Measurements from ENCODE around the gene PRDM4.
"Not testable (repeated sequence)": the region's sequence is repeated elsewhere in the genome, so short reads cannot be mapped to it uniquely, and the experiment has no call there.

PRDM4 gene

DNA sequence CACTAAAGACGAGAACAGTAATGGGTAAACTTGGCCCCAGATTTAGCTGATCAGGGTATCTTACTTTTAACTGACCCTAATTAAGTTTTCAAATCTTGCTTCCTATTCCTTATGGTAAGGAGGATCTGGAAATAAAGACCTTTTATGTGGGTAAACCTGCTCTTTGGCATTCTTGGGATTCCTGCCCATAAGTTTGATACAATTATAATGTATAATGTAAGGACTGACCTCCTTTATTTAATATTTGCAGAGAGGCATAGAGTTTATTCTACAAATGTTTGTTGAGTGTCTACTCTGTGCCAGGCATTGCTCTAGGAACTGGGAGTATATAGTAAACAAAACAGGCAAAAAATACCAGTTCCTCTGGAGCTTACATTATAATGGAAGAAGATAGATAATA, 4.4 kb upstream of the PRDM4 start:
- DNase-seq: no peak

DNA sequence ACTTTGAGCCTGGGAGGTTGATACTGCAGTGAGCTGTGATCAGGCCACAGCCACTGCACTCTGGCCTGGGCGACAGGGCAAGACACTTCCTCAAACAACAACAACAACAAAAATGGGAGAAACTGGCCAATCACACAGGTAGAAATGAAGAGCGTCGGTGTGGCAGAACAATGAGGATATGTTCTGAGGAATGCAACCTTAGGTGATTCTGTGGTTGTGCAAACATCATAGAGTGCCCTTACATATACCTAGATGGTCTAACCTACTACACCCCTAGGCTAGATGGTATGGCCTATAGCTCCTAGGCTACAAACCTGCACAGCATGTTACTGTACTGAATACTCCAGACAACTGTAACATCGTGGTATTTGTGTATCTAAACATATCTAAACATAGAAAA, 3.7 kb upstream of the PRDM4 start:
- no peak for DNase-seq

DNA sequence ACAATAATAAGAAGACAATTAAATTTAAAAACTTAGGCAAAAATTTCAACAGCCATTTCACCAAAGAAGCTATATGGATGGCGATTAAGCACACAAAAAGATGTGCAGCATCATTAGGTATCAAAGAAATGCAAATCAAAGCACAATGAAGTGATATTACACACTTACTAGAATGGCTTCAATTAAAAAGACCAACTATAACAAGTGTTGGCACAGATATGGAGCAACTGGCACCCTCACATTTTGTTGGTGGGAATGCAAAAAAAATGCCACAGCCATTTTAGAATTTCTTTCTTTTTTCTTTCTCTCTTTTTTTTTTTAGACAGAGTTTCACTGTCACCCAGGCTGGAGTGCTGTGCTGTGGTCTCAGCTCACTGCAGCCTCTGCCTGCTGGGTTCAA, 1.9 kb upstream of the PRDM4 start:
- DNase-seq: no peak

DNA sequence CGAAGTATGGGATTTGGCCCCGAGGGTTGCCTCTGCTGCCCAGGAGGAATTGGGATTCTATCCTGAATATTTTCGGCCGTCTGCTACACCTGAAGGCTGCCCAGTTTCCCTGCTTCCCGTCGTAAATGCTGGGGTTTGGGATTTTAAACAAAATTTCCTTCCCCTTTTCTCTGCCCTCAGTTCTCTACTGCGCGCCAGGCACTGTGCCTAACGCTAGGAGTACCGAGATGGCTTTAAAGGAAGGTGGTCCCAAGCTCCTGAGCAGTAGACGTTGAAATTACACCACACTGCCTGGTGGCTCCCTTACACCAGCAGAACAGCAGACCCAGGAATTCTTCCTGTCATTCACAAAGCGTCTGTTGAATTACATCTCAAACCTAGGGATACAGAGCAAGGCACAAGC, 566 bp upstream of the PRDM4 start:
- no peak for DNase-seq

DNA sequence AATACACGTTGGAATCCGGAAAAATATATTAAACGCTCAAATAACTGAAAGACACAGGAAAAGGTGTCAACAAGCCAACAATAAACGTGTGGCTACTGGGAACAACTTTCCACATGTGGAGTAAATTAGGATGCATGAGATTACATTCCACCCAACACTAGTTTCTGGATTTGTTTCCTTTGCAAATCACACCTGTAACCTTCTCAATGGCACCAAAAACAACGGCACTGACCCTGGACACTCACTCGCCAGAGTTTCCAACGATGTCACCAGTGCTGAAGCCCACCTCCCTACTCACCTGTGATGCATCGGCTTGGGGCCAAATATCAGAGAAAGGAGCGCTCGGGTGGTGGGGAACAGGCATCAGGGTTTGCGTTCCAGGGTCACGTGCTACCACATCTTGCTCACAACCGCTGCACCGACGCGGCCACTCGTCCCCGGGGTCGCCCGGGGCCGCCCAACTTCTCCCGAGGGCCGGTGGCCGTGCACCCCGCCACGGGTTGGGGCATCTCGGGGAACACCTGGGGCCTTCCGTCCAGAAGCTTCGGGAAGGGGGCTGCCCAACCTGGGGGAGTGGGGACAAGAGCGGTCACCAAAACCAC, 629 bp downstream of the PRDM4 start:
- peak in 1 of 2 donors; percentile 11 for DNase-seq

DNA sequence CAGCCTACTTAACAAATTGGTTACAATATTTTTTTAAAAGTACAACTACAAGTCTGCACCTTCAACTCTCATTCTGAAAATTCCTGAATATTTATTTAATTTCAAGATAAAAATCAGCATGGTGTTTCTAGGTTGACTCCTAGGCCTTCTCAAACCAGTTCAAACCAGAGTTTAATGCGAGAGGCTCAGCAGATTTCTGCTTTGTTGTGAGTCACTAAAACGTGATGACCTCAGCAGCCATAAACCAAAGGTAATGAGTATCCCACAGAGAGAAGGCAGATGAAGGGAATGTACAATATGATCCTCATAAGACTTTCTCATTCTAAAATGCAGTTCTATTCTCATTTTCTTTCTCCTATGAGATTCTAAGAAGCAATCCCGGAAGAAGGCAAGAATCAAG, 1.5 kb downstream of the PRDM4 start:
- DNase-seq: peak; percentile 51 to 58

DNA sequence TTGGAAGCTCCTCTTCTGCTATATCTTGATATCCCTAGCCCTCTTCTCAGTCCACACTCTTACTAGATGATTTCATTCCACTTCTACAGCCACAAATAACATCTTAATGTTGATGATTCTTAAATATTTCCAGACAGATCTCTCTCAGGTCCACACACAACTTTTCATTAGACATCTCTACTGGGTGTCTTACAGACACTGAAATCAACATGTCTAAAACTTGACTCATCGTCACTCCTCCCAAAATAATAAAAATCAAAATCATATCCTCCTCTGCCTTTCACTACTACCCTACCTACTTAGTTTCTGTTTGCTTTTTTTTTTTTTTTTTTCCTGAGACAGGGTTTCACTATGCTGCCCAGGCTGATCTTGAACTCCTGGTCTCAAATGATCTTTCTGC, 11.9 kb downstream of the PRDM4 start:
- DNase-seq: no peak

DNA sequence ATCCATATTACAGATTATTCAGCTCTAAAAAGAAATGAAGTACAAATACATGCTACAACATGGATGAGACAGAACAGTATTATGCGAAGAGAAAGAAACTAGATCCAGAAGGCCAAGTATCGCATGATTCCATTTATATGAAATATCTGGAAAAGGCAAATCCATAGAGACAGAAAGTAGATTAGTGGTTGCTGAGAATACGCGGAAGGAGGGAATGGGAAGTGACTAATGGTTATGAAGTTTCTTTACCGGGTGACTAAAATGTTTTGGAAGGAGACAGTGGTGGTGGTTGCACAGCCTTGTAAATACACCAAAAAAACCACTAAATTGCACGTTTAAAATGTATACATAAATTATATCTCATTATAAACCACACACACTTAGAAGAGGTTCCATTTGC, 12.5 kb downstream of the PRDM4 start:
- no peak for DNase-seq

DNA sequence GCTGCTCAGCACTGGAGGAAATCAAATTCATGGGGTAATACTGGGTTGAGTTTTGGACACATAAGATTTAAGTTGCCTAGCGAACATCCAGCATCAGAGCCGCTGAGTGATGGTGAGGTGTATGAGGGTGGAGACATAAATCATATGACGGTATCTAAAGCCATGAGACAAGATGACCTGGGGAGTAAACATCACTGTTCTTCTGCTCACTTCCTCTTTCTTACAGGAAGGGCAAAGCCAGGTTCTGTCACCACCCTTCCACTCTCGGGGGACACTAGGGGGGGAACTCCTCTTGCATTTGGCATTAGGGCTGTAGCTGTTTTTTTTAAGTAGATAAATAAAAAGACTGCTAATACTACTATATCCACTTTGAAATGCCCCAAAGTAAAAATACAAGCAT, 24.0 kb downstream of the PRDM4 start:
- DNase-seq: peak in 1 of 2 donors; percentile 2

DNA sequence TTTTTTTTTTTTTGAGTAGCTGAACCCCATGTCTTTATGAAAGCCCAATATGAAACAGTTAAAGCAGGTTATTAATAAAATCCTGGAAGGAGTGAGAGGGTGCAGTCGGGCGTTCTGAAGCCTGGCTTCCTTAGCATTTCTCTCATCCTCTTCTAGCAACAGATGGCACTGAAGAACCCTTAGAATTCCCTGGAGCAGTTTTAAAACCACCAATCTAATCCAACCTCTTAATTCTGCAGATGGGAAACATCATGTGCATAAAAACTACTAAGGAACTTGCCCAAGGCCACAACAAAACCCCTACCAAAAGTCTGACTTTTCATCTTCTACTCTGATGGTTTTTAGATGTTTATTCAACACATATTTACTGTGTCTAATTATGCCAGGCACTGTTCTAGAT, 25.2 kb downstream of the PRDM4 start:
- no peak for DNase-seq

DNA sequence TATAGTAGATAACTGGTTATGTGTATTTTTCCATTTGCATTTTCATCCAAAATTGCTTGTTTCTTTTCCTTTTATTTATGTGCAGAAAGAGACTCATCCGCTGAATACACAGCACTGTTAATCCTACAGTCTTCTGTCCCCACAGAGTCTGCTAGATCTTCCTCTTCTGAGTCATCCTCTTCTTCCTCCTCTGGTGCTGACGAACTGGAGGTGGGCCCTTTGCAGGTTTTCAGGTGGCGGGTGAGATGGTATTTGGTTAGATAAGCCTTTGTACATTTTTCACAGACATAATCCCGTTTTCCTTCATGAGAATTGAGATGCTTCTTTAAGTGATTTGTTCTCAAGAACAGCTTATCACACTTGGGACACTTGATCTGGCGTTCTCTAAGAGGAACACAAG, 26.8 kb downstream of the PRDM4 start:
- DNase-seq: no peak

DNA sequence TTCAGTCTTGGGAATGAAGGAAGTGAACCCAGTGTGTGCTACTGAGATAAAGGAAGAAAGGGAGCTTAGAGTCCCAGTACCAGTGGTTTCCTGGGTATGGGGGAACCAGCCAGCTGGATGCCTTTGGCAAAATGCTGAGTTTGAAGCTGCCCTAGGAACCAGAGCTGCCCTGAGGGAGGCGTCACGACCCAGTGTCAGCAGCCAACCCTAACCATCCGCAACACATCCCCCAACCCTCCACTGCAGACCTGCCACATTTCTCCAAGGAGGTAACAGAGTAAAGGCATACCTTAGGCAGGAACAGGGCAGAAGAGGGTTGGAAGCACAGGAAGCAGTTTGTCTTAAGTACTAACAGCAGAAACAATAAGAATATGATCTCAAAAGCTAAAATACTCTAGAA, 28.6 kb downstream of the PRDM4 start:
- DNase-seq: no peak

DNA sequence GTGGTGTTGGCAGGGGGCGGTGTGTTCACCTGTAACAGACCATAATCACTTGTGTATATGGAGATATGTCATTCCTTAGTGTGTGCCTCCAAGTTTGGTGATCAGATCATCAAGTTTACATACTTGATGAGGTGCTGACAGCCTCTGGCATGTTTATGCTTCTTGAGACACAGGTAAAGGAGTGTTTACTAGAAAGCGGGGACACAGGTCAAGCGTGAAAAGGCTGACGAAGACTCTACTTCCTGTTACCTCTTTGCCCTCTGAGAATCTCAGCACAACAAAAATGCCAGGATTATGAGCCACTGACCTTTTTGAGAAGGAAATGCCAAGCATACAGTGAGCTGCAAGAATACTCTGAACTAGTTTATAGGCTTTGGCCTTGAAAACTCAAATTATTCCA, 29.6 kb downstream of the PRDM4 start:
- DNase-seq: no peak

DNA sequence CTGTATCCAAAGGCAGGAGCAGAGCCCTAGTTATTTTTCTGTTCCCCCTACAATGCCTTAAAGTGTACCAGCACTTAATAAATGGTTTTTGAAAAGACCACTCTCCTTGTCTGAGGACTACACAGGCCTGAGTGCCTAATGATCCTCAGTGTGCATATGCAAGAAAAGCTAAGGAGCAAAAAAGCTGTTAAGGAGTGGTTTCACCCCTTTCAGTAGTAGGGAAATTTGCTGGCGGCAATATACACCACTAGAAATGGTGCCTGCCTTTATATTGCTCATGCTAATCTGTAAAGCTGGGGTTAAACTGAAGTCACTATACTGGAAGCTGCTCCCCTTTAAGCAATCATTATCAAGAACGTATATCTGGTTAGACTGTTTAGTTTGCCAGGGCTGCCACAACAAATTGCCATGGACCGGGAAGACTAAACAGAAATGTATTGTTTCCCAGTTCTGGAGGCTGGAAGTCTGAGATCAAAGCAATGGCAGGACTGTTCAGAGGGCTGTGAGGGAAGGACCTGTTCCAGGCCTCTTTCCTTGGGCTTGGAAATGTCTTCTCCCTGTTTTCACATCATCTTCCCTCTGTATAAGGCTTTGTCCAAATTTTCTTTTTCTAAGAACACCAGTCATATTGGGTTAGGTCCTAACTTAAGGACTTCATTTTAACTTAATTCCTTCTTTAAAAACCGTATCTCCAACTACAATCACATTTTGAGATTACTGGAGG, 30.2 kb downstream of the PRDM4 start:
- no peak for DNase-seq

DNA sequence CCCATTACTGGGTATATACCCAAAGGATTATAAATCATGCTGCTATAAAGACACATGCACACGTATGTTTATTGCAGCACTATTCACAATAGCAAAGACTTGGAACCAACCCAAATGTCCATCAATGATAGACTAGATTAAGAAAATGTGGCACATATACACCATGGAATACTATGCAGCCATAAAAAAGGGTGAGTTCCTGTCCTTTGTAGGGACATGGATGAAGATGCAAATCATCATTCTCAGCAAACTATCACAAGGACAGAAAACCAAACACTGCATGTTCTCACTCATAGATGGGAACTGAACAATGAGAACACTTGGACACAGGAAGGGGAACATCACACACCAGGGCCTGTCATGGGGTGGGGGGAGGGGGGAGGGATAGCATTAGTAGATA, 33.2 kb downstream of the PRDM4 start:
- not testable (repeated sequence) for DNase-seq

DNA sequence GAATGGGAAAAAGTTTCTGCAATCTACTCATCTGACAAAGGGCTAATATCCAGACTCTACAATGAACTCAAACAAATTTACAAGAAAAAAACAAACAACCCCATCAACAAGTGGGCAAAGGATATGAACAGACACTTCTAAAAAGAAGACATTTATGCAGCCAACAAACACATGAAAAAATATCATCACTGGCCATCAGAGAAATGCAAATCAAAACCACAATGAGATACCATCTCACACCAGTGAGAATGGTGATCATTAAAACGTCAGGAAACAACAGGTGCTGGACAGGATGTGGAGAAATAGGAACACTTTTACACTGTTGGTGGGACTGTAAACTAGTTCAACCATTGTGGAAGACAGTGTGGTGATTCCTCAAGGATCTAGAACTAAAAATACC, 33.6 kb downstream of the PRDM4 start:
- DNase-seq: not testable (repeated sequence)

DNA sequence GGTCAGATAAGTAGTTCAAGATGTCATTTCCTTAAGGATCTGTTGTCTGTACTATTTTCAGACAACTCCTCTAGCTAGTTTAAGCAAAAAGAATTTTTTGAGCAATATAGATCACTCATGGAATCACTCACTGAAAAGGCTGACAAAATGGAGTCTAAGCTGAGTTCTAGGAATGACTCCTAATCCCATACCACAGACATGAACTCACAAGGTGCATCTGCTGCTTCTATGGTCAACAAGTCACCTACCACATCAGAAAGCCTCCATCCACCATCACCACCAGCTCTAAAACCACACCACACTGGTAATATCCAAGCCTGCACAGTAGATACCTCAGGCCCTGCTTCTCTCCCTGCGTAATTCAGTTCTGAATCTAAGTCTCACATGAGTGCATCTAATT, 42.3 kb downstream of the PRDM4 start:
- DNase-seq: no peak

DNA sequence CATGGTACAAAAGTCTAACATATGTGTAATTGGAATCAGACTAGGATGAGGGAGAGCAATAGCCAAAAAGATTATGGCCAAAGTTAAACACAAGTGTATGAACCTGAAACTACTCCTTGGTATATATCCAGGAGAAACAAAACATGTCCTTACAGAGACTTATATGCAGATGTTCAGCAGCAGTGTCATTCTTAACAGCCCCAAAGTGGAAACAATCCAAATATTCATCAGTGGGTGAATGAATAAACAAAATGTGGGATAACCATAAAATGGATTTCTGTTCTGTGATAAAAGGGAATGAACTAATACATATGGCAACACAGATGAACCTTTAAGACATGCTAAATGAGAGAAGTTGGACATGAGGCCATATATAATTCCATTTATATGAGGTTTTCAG, 45.2 kb downstream of the PRDM4 start:
- DNase-seq: no peak

DNA sequence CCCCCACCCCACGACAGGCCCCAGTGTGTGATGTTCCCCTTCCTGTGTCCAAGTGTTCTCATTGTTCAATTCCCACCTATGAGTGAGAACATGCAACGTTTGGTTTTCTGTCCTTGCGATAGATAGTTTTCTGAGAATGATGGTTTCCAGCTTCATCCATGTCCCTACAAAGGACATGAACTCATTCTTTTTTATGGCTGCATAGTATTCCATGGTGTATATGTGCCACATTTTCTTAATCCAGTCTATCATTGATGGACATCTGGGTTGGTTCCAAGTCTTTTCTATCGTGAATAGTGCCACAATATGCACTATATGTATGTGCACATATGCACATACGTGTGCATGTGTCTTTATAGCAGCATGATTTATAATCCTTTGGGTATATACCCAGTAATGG, 55.4 kb downstream of the PRDM4 start:
- DNase-seq: not testable (repeated sequence)

DNA sequence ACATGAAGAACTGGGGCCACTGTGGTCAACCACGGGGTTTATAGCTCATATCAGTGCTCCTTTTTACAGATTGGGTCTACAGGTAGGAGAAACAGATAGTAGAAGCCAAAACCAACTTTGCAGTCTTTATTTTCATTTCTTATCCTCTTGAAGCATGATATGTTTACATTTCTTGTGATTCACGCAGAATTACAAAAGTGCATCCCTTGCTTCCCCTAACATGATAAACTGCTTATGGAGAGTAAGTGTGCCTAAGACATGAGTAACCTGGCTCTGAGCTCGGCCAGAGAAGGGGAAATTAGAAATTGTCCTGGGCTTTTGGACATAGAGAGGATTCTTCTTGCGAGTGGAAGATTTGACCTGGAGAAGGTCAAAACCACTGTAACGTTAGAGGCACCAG, 56.9 kb downstream of the PRDM4 start:
- no peak for DNase-seq

DNA sequence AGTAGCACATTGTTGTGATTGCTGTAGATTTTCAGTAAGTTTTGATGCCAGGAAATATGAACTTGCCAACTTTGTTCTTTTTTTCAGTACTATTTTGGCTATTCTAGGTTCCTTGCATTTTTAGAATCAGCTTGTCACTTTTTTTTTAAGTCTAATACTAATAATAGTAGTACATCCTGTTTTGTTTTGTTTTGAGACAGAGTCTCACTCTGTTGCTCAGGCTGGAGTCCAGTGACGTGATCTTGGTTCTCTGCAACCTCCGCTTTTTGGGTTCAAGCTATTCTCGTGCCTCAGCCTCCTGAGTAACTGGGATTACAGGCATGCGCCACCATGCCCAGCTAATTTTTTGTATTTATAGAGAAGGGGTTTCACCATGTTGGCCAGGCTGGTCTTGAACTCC, 58.8 kb downstream of the PRDM4 start:
- no peak for DNase-seq

DNA sequence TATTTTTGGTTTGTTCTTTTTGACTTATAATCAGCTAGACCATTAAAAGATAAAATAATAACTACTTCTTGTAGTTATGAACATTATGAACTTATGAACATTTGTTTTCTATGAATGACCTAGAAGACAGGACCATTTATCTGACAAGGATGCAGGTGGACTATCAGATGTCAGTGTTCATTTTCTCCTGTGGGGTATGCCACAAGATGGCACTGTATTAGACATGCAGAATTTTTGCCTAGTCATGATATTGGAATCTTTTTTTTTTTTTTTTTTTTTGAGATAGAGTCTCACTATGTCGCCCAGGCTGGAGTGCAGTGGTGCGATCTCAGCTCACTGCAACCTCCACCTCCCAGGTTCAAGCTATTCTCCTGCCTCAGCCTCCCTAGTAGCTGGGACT, 65.2 kb downstream of the PRDM4 start:
- DNase-seq: not testable (repeated sequence)

DNA sequence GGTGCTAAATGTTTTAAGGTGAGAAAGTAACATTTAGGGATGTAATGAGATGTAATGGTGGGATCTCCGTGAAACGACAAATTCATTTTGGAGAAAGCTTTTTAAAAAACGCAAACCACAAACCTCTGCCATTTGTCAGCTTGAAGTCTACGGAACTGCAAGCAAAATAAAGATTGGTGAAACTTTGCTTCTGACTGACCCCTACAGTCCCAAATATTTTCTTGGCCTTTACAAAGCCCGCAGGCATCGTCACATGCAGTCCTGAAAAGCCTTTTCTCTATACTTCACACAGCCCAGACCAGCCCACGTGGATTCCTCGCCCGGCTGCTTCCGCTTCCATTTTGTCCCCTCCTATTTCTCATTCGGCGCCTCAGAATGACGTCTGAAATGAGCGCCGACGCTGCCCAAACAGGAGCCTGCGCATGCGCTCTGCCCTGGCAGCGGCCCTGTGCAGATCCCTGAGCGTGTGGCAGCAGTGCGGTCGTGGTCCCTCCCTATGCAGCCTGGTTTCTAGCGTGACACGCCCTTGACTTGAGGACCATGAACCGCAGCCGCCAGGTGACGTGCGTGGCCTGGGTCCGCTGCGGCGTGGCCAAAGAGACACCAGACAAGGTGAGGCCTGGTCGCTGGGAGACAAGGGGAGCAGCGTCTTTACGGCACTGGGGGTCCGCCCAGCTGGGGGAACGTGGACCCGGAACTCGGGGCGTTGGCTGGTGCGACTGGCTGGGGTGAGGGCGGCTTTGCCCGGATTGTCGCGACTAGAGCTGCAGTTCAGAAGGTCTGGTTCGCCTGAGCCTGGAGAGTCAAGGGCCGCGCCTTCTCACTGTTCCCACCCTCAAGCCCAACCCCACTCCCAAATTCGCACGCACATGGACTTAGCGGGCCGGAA, 75.3 kb downstream of the PRDM4 start, which contains the start of gene PWP1:
TSS of gene PWP1 (plus strand) at position 440 of the 889 bp plus-strand sequence. CDS start at position 541, 101 bp downstream.
- peak; percentile 98 for DNase-seq

DNA sequence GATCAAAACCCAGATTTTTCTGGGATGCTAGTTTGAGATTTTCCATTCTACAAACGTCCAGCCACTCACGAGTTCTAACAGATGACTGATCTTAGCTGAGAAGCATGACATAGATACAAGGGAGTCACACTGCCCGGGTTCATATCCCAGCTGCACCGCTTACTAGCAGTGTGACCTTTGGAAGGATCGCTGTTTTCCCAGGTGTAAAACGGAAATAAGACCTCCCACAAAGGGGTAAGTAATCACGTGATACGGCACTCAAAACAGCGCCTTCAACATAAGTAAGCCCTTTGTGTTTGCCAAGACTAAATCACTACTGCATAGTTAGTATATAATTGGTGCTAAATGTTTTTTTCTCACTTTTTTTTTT, 76.0 kb downstream of the PRDM4 start:
- DNase-seq: peak; percentile 13 to 18

Data from inflammatory macrophage (primary cell).